HEK293 (cell line): ENCODE data around the gene CYP17A1.
"Not testable (repeated sequence)": the region's sequence is repeated elsewhere in the genome, so short reads cannot be mapped to it uniquely, and the experiment has no call there.

ENCODE experiments used
- CTCF ChIA-PET: fragments of 350-600 bp; formaldehyde crosslinking; extraction: SDS; loops from one replicate; lab custom pipeline; 2021; ENCODE audit warnings: antibody characterized with exemption; lab: Yijun Ruan, JAX
- POLR2A ChIA-PET: fragments of 300-600 bp; formaldehyde crosslinking; extraction: SDS; loops from one replicate; lab custom pipeline; 2020; ENCODE audit warnings: antibody characterized with exemption, inconsistent platforms; lab: Yijun Ruan, JAX
- H3K27ac ChIP-seq: fragments of 200-500 bp; sonication (Bioruptor generic); 2 replicates; pipeline ENCODE4 v1.5.1; 2014; ENCODE audit warnings: low read depth, low read length, control low read depth, inconsistent platforms; ENCODE audit errors: extremely low read depth
- H3K36me3 ChIP-seq, 2 experiments: fragments of 200-500 bp in 1 of 2; sonication (Bioruptor generic) in 1 of 2; 1 replicate in 1 of 2; 2 replicates in 1 of 2; pipeline ENCODE4 v1.5.1; 2014 to 2017; ENCODE audit warnings: inconsistent platforms in 2 of 2, low read length in 2 of 2; ENCODE audit not compliant: control insufficient read depth in 2 of 2, insufficient read depth in 1 of 2
- H3K4me1 ChIP-seq: fragments of 200-500 bp; sonication (Bioruptor generic); 2 replicates; pipeline ENCODE4 v1.5.1; 2014; ENCODE audit warnings: mild to moderate bottlenecking, low read length, inconsistent platforms; ENCODE audit not compliant: control insufficient read depth, insufficient read depth
- H3K4me3 ChIP-seq: 2 replicates; pipeline ENCODE4 v1.5.1; 2011; ENCODE audit warnings: low read depth, mild to moderate bottlenecking, control low read depth, low read length, moderate library complexity
- H3K9me3 ChIP-seq: fragments of 200-500 bp; sonication (Bioruptor generic); 2 replicates; pipeline ENCODE4 v1.5.1; 2014; ENCODE audit warnings: low read depth, low read length, inconsistent platforms; ENCODE audit not compliant: control insufficient read depth, insufficient read depth
- BCL11A ChIP-seq: fragments of 450-650 bp; formaldehyde crosslinking; IDR thresholded peaks from 2 replicates; pipeline ENCODE4 v1.5.1; 2016; ENCODE audit warnings: low read depth, missing biosample characterization, missing genetic modification characterization
- BCL11B ChIP-seq: fragments of 450-650 bp; formaldehyde crosslinking; IDR thresholded peaks from 2 replicates; pipeline ENCODE4 v1.5.1; 2016; ENCODE audit warnings: low read depth, missing biosample characterization, missing genetic modification characterization
- IKZF3 ChIP-seq: fragments of 450-650 bp; IDR thresholded peaks from 2 replicates; pipeline ENCODE4 v1.5.0; 2018; ENCODE audit warnings: missing biosample characterization, mild to moderate bottlenecking, missing genetic modification characterization, moderate library complexity
- KLF1 ChIP-seq: fragments of 450-650 bp; formaldehyde crosslinking; IDR thresholded peaks from 2 replicates; pipeline ENCODE4 v1.5.1; 2016; ENCODE audit warnings: missing biosample characterization, missing genetic modification characterization
- KLF10 ChIP-seq: fragments of 450-650 bp; IDR thresholded peaks from 2 replicates; pipeline ENCODE4 v1.5.1; 2018; ENCODE audit warnings: missing biosample characterization, mild to moderate bottlenecking, missing genetic modification characterization
- KLF7 ChIP-seq: fragments of 450-650 bp; formaldehyde crosslinking; IDR thresholded peaks from 2 replicates; pipeline ENCODE4 v1.5.1; 2016; ENCODE audit warnings: missing biosample characterization, missing genetic modification characterization, borderline replicate concordance
- OVOL3 ChIP-seq: fragments of 450-650 bp; formaldehyde crosslinking; IDR thresholded peaks from 2 replicates; pipeline ENCODE4 v1.5.1; 2016; ENCODE audit warnings: missing biosample characterization, missing genetic modification characterization
- PRDM1 ChIP-seq: fragments of 450-650 bp; formaldehyde crosslinking; IDR thresholded peaks from 2 replicates; pipeline ENCODE4; 2016; ENCODE audit warnings: missing biosample characterization, missing genetic modification characterization
- WT1 ChIP-seq: fragments of 450-650 bp; formaldehyde crosslinking; IDR thresholded peaks from 2 replicates; pipeline ENCODE4 v1.5.1; 2016; ENCODE audit warnings: missing biosample characterization, missing genetic modification characterization
- YY1 ChIP-seq: fragments of 450-650 bp; formaldehyde crosslinking; IDR thresholded peaks from 2 replicates; pipeline ENCODE4 v1.5.1; 2018; ENCODE audit warnings: missing biosample characterization, missing genetic modification characterization
- ZBTB10 ChIP-seq: fragments of 450-650 bp; formaldehyde crosslinking; IDR thresholded peaks from 2 replicates; pipeline ENCODE4 v1.5.1; 2016; ENCODE audit warnings: missing biosample characterization, missing genetic modification characterization
- ZBTB20 ChIP-seq: fragments of 450-650 bp; formaldehyde crosslinking; IDR thresholded peaks from 2 replicates; pipeline ENCODE4 v1.5.1; 2016; ENCODE audit warnings: missing biosample characterization, missing genetic modification characterization
- ZBTB21 ChIP-seq: fragments of 450-650 bp; formaldehyde crosslinking; IDR thresholded peaks from 2 replicates; pipeline ENCODE4 v1.5.1; 2017; ENCODE audit warnings: missing biosample characterization, missing genetic modification characterization
- ZBTB26 ChIP-seq: fragments of 450-650 bp; formaldehyde crosslinking; optimal IDR thresholded peaks from 2 replicates; pipeline ENCODE3; 2016; ENCODE audit warnings: missing biosample characterization, mild to moderate bottlenecking, missing genetic modification characterization
- ZBTB44 ChIP-seq: fragments of 450-650 bp; IDR thresholded peaks from 2 replicates; pipeline ENCODE4 v1.5.1; 2018; ENCODE audit warnings: missing biosample characterization, mild to moderate bottlenecking, missing genetic modification characterization
- ZBTB8A ChIP-seq: fragments of 450-650 bp; formaldehyde crosslinking; IDR thresholded peaks from 2 replicates; pipeline ENCODE4 v1.5.1; 2016; ENCODE audit warnings: missing biosample characterization, missing genetic modification characterization
- ZFHX2 ChIP-seq: fragments of 450-650 bp; formaldehyde crosslinking; conservative IDR thresholded peaks from 2 replicates; pipeline ENCODE4 v1.5.1; 2016; ENCODE audit warnings: missing biosample characterization, missing genetic modification characterization
- ZNF146 ChIP-seq: fragments of 450-650 bp; formaldehyde crosslinking; IDR thresholded peaks from 2 replicates; pipeline ENCODE4 v1.5.1; 2016; ENCODE audit warnings: missing biosample characterization, missing genetic modification characterization
- ZNF184 ChIP-seq: fragments of 450-650 bp; IDR thresholded peaks from 2 replicates; pipeline ENCODE4 v1.5.1; 2018; ENCODE audit warnings: missing biosample characterization, mild to moderate bottlenecking, missing genetic modification characterization
- ZNF335 ChIP-seq: fragments of 450-650 bp; formaldehyde crosslinking; conservative IDR thresholded peaks from 2 replicates; pipeline ENCODE4 v1.5.1; 2016; ENCODE audit warnings: missing biosample characterization, missing genetic modification characterization
- ZNF391 ChIP-seq: fragments of 450-650 bp; formaldehyde crosslinking; IDR thresholded peaks from 2 replicates; pipeline ENCODE4 v1.5.1; 2016; ENCODE audit warnings: low read depth, missing biosample characterization, missing genetic modification characterization, borderline replicate concordance
- ZNF561 ChIP-seq: fragments of 450-650 bp; IDR thresholded peaks from 2 replicates; pipeline ENCODE4 v1.5.1; 2018; ENCODE audit warnings: missing biosample characterization, missing genetic modification characterization, borderline replicate concordance
- ZNF629 ChIP-seq: fragments of 450-650 bp; formaldehyde crosslinking; IDR thresholded peaks from 2 replicates; pipeline ENCODE4 v1.5.1; 2017; ENCODE audit warnings: missing biosample characterization, missing genetic modification characterization
- ZNF660 ChIP-seq: fragments of 450-650 bp; IDR thresholded peaks from 2 replicates; pipeline ENCODE4 v1.5.1; 2018; ENCODE audit warnings: missing biosample characterization, mild to moderate bottlenecking, missing genetic modification characterization
- ZNF843 ChIP-seq: fragments of 450-650 bp; formaldehyde crosslinking; IDR thresholded peaks from 2 replicates; pipeline ENCODE4 v1.5.1; 2016; ENCODE audit warnings: missing biosample characterization, missing genetic modification characterization
- ZSCAN23 ChIP-seq: fragments of 450-650 bp; formaldehyde crosslinking; IDR thresholded peaks from 2 replicates; pipeline ENCODE4 v1.5.1; 2016; ENCODE audit warnings: missing biosample characterization, missing genetic modification characterization
- ZSCAN4 ChIP-seq: fragments of 450-650 bp; formaldehyde crosslinking; IDR thresholded peaks from 2 replicates; pipeline ENCODE4 v1.5.1; 2017; ENCODE audit warnings: missing biosample characterization, missing genetic modification characterization

Gene CYP17A1

GRCh38 chr10:102855731-102856436 lies 18.7 kb upstream of the CYP17A1 start (continued):
- TF ChIP-seq IKZF3 (peak; percentile 83), ZFHX2 (tag by site-specific recombination) (peak; percentile 54), KLF10 (peak; percentile 69), ZBTB21 (tag by site-specific recombination) (peak; percentile 58), ZNF335 (tag by site-specific recombination) (peak; percentile 97), ZNF843 (tag by site-specific recombination) (peak; percentile 66; the same call in 1 of the 2 replicates), ZBTB20 (tag by site-specific recombination) (peak; percentile 23; the same call in 1 of the 2 replicates), ZNF561 (peak; percentile 84), KLF7 (tag by site-specific recombination) (peak; percentile 42; the same call in 1 of the 2 replicates), WT1 (tag by site-specific recombination) (0 out of 2 replicates have a peak, but pooled peaks have one; percentile 25), YY1 (tag by site-specific recombination) (0 out of 2 replicates have a peak, but pooled peaks have one; percentile 54), BCL11B (tag by site-specific recombination) (0 out of 2 replicates have a peak, but pooled peaks have one; percentile 36), ZSCAN23 (peak; percentile 90; the same call in 1 of the 2 replicates), ZSCAN4 (tag by site-specific recombination) (0 out of 2 replicates have a peak, but pooled peaks have one; percentile 10), ZNF391 (tag by site-specific recombination) (peak; percentile 46; the same call in 1 of the 2 replicates), ZBTB44 (tag by site-specific recombination) (peak; percentile 72), BCL11A (tag by site-specific recombination) (peak; percentile 58), ZNF146 (peak; percentile 19; the same call in 1 of the 2 replicates), PRDM1 (tag by site-specific recombination) (peak; percentile 71), ZNF629 (peak; percentile 84), ZBTB26 (peak; percentile 19), OVOL3 (tag by site-specific recombination) (0 out of 2 replicates have a peak, but pooled peaks have one; percentile 15), ZBTB8A (tag by site-specific recombination) (peak; percentile 73), KLF1 (tag by site-specific recombination) (peak; percentile 67), ZNF184 (peak; percentile 64; the same call in 1 of the 2 replicates), ZNF660 (tag by site-specific recombination) (peak; percentile 48; the same call in 1 of the 2 replicates), ZBTB10 (tag by site-specific recombination) (peak; percentile 44; the same call in 1 of the 2 replicates)

- H3K9me3 ChIP-seq, H3K4me3 ChIP-seq, POLR2A ChIA-PET, H3K36me3 ChIP-seq, CTCF ChIA-PET, H3K4me1 ChIP-seq, H3K27ac ChIP-seq: not testable (repeated sequence)
Measured at GRCh38 chr10:102853237-102853636, 16.0 kb upstream of the CYP17A1 start.
